Fibroblast of lung (primary cell): ENCODE results near the gene DCAF11. TPM values are rescaled to one million over a fixed set of nuclear protein-coding genes. Genes with fewer than 3 reads are reported as not detected.

ENCODE experiments used
- DNase-seq, 2 donors: peaks; one replicate each; pipeline versions ENCODE4 v3.0.0 to v3.0.0-alpha.2; 2010; ENCODE audit warnings: low read depth in 2 of 2
- H2AFZ ChIP-seq: 2 replicates; pipeline ENCODE4 v1.5.1; 2012; ENCODE audit warnings: low read length, control low read depth, inconsistent platforms
- H3K27ac ChIP-seq: 2 replicates; pipeline ENCODE4 v1.5.1; 2011; ENCODE audit warnings: low read length, control low read depth; ENCODE audit not compliant: insufficient read depth
- H3K27me3 ChIP-seq: 2 replicates; pipeline ENCODE4 v1.5.1; 2011; ENCODE audit warnings: mild to moderate bottlenecking, low read length; ENCODE audit not compliant: control insufficient read depth, insufficient read depth
- H3K36me3 ChIP-seq: 2 replicates; pipeline ENCODE4 v1.5.1; 2011; ENCODE audit warnings: low read length; ENCODE audit not compliant: control insufficient read depth, insufficient read depth
- H3K4me1 ChIP-seq: 2 replicates; pipeline ENCODE4 v1.5.1; 2011; ENCODE audit warnings: low read length; ENCODE audit not compliant: control insufficient read depth, insufficient read depth; ENCODE audit errors: extremely low read depth
- H3K4me2 ChIP-seq: 2 replicates; pipeline ENCODE4 v1.5.1; 2011; ENCODE audit warnings: low read length, control low read depth; ENCODE audit not compliant: insufficient read depth; ENCODE audit errors: extremely low read depth
- H3K4me3 ChIP-seq, 4 experiments: fragments of 200-600 bp in 1 of 4; sonication (generic) in 1 of 4; replicated peaks in 1 of 4; 2 replicates each; pipeline ENCODE4 v1.5.1; 2011 to 2016; ENCODE audit warnings: low read length in 4 of 4, low read depth in 3 of 4, mild to moderate bottlenecking in 3 of 4, control low read depth in 2 of 4, inconsistent platforms in 1 of 4, mixed read lengths in 1 of 4; ENCODE audit not compliant: insufficient read depth in 1 of 4; ENCODE audit errors: control extremely low read depth in 1 of 4
- H3K79me2 ChIP-seq: 2 replicates; pipeline ENCODE4 v1.5.1; 2012; ENCODE audit warnings: mild to moderate bottlenecking, low read length, inconsistent platforms; ENCODE audit not compliant: control insufficient read depth, insufficient read depth
- H3K9ac ChIP-seq: 2 replicates; pipeline ENCODE4 v1.5.1; 2011; ENCODE audit warnings: mild to moderate bottlenecking, low read length, control low read depth; ENCODE audit not compliant: insufficient read depth
- H3K9me3 ChIP-seq: 2 replicates; pipeline ENCODE4 v1.5.1; 2012; ENCODE audit warnings: low read depth, low read length; ENCODE audit not compliant: control insufficient read depth, insufficient read depth
- H4K20me1 ChIP-seq: 2 replicates; pipeline ENCODE4 v1.5.1; 2011; ENCODE audit warnings: low read length; ENCODE audit not compliant: control insufficient read depth, insufficient read depth; ENCODE audit errors: extremely low read depth
- EZH2 ChIP-seq: IDR thresholded peaks from 2 replicates; pipeline ENCODE4 v1.5.1; 2012; ENCODE audit warnings: low read length, control low read depth, mild to moderate bottlenecking; ENCODE audit errors: missing control alignments
- polyA plus RNA-seq, 2 donors: library from polyadenylated mRNA; depleted of rRNA in 1 of 2; stranded (reverse) in 1 of 2; unstranded in 1 of 2; fragments of >200 nt; gene quantifications; 2 replicates each; pipeline ENCODE4 v1.2.1, GENCODE V29; 2011 to 2012; ENCODE audit warnings: missing spikeins in 1 of 2
- total RNA-seq: library from RNA; depleted of rRNA; stranded (reverse); fragments of >200 nt; gene quantifications from 2 replicates; pipeline ENCODE4 v1.2.1, GENCODE V29; 2014
- TF ChIP-seq, protein P1 (sequence below), 2 donors: IDR thresholded peaks in 1 of 2; conservative IDR thresholded peaks in 1 of 2; 1 replicate in 1 of 2; 2 replicates in 1 of 2; pipeline ENCODE4 v1.5.1; 2011 to 2012; ENCODE audit warnings: low read length in 2 of 2, control low read depth in 1 of 2, inconsistent platforms in 1 of 2, low read depth in 1 of 2, mild to moderate bottlenecking in 1 of 2

Gene DCAF11
- total and polyA plus RNA-seq, 2 donors (not counting 1 experiment from before 2014, with no cell fraction given), result 18.4 to 68.0 TPM

DNA sequence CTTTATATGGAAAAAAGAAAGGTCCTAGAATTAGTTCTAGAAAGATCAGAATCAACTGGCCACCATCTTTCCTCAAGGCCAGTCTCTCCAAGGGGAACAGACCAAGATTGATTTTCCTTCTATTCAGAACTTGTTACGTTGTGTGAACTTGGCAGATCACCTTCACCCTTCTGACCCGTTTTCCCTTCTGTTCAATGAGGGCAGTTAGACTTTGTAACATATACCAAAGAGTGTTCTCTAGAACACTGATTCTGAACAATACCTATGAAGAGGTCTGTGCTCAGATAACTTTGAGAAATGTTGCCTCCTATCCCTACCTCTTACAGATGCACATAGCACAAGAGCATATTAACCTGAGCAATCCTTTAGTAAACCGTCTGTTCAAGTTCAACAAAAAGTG lies 31.1 kb upstream of the DCAF11 start:
- Histone ChIP-seq H4K20me1 (no peaks in the 10 kb centered on the region), H3K27me3 (peaks cover 26% of the 10 kb centered on the region), H3K27ac (no peak overlapping the region), H3K4me2 (no peak overlapping the region), H3K79me2 (no peaks in the 10 kb centered on the region), H3K9ac (no peak overlapping the region), H3K4me3 (no peak overlapping the region), H3K9me3 (no peaks in the 10 kb centered on the region), H2AFZ (no peak overlapping the region), H3K36me3 (no peaks in the 10 kb centered on the region), H3K4me1 (peaks cover 3% of the 10 kb centered on the region)
- TF ChIP-seq EZH2, result no peak
- TF ChIP-seq, protein P1, sequence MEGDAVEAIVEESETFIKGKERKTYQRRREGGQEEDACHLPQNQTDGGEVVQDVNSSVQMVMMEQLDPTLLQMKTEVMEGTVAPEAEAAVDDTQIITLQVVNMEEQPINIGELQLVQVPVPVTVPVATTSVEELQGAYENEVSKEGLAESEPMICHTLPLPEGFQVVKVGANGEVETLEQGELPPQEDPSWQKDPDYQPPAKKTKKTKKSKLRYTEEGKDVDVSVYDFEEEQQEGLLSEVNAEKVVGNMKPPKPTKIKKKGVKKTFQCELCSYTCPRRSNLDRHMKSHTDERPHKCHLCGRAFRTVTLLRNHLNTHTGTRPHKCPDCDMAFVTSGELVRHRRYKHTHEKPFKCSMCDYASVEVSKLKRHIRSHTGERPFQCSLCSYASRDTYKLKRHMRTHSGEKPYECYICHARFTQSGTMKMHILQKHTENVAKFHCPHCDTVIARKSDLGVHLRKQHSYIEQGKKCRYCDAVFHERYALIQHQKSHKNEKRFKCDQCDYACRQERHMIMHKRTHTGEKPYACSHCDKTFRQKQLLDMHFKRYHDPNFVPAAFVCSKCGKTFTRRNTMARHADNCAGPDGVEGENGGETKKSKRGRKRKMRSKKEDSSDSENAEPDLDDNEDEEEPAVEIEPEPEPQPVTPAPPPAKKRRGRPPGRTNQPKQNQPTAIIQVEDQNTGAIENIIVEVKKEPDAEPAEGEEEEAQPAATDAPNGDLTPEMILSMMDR (conservative IDR thresholded peaks at IDR 0.05 in 1 of 2, IDR thresholded peaks at IDR 0.05 in 1 of 2; ENCODE audit: low read depth in 1 of 2, low read length in 2 of 2), result no peak
- DNase-seq, result no peak

DNA sequence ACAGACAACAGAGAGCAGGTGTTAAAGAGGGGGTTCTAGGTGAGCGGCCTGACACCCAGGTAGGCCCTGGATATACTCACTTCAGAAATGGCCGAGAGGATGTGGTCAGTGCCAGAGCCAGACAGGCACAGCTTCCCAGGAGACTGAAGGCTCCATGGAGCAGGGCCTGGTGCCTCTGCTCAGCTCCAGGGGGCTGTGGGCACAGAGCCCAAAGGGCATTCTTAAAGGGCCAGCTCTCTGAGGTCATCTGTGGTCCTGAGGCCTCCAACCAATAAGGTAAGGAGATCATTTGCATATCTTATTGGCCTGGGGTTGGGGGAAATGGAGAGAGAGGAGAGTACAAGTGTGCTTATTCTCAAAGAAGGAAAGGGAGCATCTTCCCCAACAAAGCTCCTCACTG lies 30.1 kb upstream of the DCAF11 start:
- H4K20me1 ChIP-seq, result no peaks in the 10 kb centered on the region
- H3K27ac ChIP-seq, result no peak overlapping the region
- no peaks in the 10 kb centered on the region for H3K79me2 ChIP-seq
- no peaks in the 10 kb centered on the region for H3K9me3 ChIP-seq
- H3K36me3 ChIP-seq, result no peaks in the 10 kb centered on the region
- TF ChIP-seq, protein P1 (conservative IDR thresholded peaks at IDR 0.05 in 1 of 2, IDR thresholded peaks at IDR 0.05 in 1 of 2; ENCODE audit: low read depth in 1 of 2, low read length in 2 of 2), result no peak
- no peak for TF ChIP-seq EZH2
- H3K4me2 ChIP-seq, result no peak overlapping the region
- H3K27me3 ChIP-seq, result peaks cover 26% of the 10 kb centered on the region
- no peak overlapping the region for H2AFZ ChIP-seq
- peaks cover 3% of the 10 kb centered on the region for H3K4me1 ChIP-seq
- no peak for DNase-seq
- H3K4me3 ChIP-seq, result no peak overlapping the region
- H3K9ac ChIP-seq, result no peak overlapping the region

DNA sequence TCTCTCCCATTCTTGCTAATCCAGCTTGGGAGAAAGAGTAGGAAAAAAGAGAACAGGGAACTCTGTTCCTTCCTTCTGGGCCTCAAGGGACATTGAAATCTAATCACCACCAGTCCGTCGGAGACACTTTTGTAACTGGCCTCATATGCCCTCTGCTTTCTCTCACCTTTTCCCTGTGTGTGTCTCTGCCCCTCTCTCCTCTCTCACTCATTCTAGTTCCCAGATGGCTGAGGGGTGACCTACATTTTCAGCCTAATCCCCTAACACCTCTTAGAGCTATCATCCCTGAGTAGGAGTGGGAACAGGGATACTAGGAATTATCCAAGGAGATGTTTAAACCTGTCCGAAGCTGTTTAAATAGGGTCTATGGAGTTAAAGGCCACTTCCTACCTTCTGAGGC lies 29.4 kb upstream of the DCAF11 start:
- Histone ChIP-seq H3K36me3 (no peaks in the 10 kb centered on the region), H3K27ac (no peak overlapping the region), H3K4me3 (no peak overlapping the region), H4K20me1 (no peaks in the 10 kb centered on the region), H3K27me3 (peaks cover 22% of the 10 kb centered on the region), H2AFZ (no peak overlapping the region), H3K4me1 (peaks cover 3% of the 10 kb centered on the region), H3K9me3 (no peaks in the 10 kb centered on the region), H3K9ac (no peak overlapping the region), H3K4me2 (no peak overlapping the region), H3K79me2 (no peaks in the 10 kb centered on the region)
- DNase-seq, result no peak
- TF ChIP-seq EZH2, result no peak
- TF ChIP-seq, protein P1 (conservative IDR thresholded peaks at IDR 0.05 in 1 of 2, IDR thresholded peaks at IDR 0.05 in 1 of 2; ENCODE audit: low read depth in 1 of 2, low read length in 2 of 2), result no peak
